ENCODE results near the gene RLF.

DNA sequence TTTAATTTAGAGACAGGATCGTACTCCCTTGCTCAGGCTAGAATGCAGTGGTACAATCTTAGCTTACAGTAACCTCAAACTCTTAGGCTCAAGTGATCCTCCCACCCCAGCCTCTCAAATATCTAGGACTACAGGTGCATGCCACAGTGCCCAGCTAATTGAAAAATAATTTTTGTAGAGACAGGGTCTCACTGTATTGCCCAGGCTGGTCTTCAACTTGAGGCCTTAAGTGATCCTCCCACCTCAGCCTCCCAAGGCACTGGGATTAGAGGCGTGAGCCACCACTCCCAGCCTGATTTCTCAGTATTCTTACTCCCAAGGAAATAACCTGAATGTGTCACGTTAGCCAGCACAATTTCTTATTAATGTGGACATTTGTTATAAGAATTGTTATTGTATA, 9.8 kb downstream of the RLF start:
- TF ChIP-seq, protein P1, sequence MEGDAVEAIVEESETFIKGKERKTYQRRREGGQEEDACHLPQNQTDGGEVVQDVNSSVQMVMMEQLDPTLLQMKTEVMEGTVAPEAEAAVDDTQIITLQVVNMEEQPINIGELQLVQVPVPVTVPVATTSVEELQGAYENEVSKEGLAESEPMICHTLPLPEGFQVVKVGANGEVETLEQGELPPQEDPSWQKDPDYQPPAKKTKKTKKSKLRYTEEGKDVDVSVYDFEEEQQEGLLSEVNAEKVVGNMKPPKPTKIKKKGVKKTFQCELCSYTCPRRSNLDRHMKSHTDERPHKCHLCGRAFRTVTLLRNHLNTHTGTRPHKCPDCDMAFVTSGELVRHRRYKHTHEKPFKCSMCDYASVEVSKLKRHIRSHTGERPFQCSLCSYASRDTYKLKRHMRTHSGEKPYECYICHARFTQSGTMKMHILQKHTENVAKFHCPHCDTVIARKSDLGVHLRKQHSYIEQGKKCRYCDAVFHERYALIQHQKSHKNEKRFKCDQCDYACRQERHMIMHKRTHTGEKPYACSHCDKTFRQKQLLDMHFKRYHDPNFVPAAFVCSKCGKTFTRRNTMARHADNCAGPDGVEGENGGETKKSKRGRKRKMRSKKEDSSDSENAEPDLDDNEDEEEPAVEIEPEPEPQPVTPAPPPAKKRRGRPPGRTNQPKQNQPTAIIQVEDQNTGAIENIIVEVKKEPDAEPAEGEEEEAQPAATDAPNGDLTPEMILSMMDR (IDR thresholded peaks at IDR 0.05 in 4 of 5, conservative IDR thresholded peaks at IDR 0.05 in 1 of 5): no peak
- TF ChIP-seq POLR2A (IDR thresholded peaks at IDR 0.05): no peak
